Retinal pigment epithelial cell (primary cell): ENCODE results near the gene PPP1R9A.

Experiments used
- DNase-seq: peaks from one replicate; pipeline ENCODE4 v3.0.0-alpha.2; 2010; ENCODE audit warnings: low read depth
- H3K4me3 ChIP-seq: 2 replicates; pipeline ENCODE4 v1.5.1; 2011; ENCODE audit warnings: mild to moderate bottlenecking, low read length, control low read depth, moderate library complexity
- CTCF ChIP-seq: conservative IDR thresholded peaks from 2 replicates; pipeline ENCODE4 v1.5.1; 2011; ENCODE audit warnings: low read depth, low read length, control low read depth, inconsistent platforms

PPP1R9A gene

GRCh38 chr7:95225301-95225700 is 317.9 kb downstream of the PPP1R9A start:
- TF ChIP-seq CTCF, result no peak
- no peak for DNase-seq
- H3K4me3 ChIP-seq, result no peak overlapping the region

- no peak for DNase-seq
Measured at GRCh38 chr7:95229301-95229700, 321.9 kb downstream of the PPP1R9A start.

GRCh38 chr7:95238252-95238943 is 331.0 kb downstream of the PPP1R9A start:
- no peak for DNase-seq
- no peak for TF ChIP-seq CTCF
- H3K4me3 ChIP-seq, result no peak overlapping the region

More at GRCh38 chr7:95229301-95229700, 321.9 kb downstream of the PPP1R9A start:
- H3K4me3 ChIP-seq, result no peak overlapping the region
- TF ChIP-seq CTCF, result no peak

GRCh38 chr7:95240921-95241320 is 333.5 kb downstream of the PPP1R9A start:
- no peak for TF ChIP-seq CTCF

GRCh38 chr7:95242266-95242665 is 334.9 kb downstream of the PPP1R9A start:
- no peak for TF ChIP-seq CTCF
- H3K4me3 ChIP-seq, result no peak overlapping the region
- no peak for DNase-seq

More at GRCh38 chr7:95240921-95241320, 333.5 kb downstream of the PPP1R9A start:
- H3K4me3 ChIP-seq, result no peak overlapping the region
- DNase-seq, result no peak

GRCh38 chr7:95244616-95245015 is 337.2 kb downstream of the PPP1R9A start:
- DNase-seq, result no peak
- H3K4me3 ChIP-seq, result no peak overlapping the region
- TF ChIP-seq CTCF, result no peak

GRCh38 chr7:95245828-95246500 is 338.6 kb downstream of the PPP1R9A start:
- DNase-seq, result no peak
- H3K4me3 ChIP-seq, result no peak overlapping the region
- no peak for TF ChIP-seq CTCF
